ENCODE measurements around the gene BTBD16. TPM values are rescaled to one million over a fixed set of nuclear protein-coding genes. Genes with fewer than 3 reads are reported as not detected.

BTBD16 gene
- total RNA-seq, 1 donor from 2014 or later = 1.3 TPM

- no peak overlapping the region for H3K4me3 ChIP-seq (ENCODE audit: low read depth, low read length)
- TF ChIP-seq, protein P1, sequence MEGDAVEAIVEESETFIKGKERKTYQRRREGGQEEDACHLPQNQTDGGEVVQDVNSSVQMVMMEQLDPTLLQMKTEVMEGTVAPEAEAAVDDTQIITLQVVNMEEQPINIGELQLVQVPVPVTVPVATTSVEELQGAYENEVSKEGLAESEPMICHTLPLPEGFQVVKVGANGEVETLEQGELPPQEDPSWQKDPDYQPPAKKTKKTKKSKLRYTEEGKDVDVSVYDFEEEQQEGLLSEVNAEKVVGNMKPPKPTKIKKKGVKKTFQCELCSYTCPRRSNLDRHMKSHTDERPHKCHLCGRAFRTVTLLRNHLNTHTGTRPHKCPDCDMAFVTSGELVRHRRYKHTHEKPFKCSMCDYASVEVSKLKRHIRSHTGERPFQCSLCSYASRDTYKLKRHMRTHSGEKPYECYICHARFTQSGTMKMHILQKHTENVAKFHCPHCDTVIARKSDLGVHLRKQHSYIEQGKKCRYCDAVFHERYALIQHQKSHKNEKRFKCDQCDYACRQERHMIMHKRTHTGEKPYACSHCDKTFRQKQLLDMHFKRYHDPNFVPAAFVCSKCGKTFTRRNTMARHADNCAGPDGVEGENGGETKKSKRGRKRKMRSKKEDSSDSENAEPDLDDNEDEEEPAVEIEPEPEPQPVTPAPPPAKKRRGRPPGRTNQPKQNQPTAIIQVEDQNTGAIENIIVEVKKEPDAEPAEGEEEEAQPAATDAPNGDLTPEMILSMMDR (conservative IDR thresholded peaks at IDR 0.05; ENCODE audit: low read depth, low read length) = no peak
- no peak for DNase-seq (ENCODE audit: low read depth)
Measured at GRCh38 chr10:122252805-122253204, 18.3 kb upstream of the BTBD16 start.

- DNase-seq (ENCODE audit: low read depth) = no peak
- TF ChIP-seq, protein P1 (conservative IDR thresholded peaks at IDR 0.05; ENCODE audit: low read depth, low read length) = no peak
Measured at GRCh38 chr10:122253605-122254004, 17.5 kb upstream of the BTBD16 start.

GRCh38 chr10:122254831-122255230 is 16.3 kb upstream of the BTBD16 start:
- TF ChIP-seq, protein P1 (conservative IDR thresholded peaks at IDR 0.05; ENCODE audit: low read depth, low read length) = no peak
- no peak overlapping the region for H3K4me3 ChIP-seq (ENCODE audit: low read depth, low read length)
- DNase-seq (ENCODE audit: low read depth) = no peak

More at GRCh38 chr10:122253605-122254004, 17.5 kb upstream of the BTBD16 start:
- no peak overlapping the region for H3K4me3 ChIP-seq (ENCODE audit: low read depth, low read length)

DNA sequence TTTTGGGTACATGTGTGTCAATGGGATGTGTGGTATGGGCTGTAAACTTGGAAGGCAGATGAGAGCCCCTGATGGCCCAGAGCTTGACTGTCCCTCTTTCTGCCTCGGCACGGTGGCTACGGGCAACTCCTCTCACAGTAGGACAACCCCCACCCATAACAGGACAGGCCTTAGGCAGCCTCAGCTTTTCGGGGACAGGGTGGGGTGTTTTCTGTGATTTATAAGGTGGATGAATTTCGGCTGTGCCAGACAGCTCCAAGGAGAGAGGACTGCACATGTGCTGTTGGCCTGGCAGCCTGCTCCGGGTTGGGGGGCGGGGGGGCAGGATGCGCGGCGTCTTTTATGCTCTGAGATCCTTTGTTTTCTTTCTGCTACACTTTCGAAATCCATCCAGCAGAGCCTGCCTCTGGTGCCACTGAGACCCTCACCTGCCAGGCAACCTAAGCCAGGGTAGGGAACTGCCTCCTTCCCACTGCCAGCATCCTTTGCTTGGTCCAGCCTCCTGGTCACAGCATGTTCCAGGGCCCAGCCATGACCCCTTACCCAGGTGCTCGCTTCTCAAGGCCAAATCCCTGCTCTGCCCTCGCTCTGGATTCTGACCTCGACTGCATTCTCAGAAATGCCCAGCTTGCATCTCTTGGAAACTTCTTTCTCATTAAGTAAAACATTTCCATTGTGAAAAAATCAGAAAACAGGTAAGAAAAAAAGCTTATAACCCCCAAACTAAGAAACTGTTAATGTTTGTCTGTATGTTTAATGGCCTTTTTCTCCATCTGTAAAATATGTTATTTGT is 15.4 kb upstream of the BTBD16 start:
- TF ChIP-seq, protein P1 (conservative IDR thresholded peaks at IDR 0.05; ENCODE audit: low read depth, low read length) = no peak
- DNase-seq (ENCODE audit: low read depth) = no peak
- H3K4me3 ChIP-seq (ENCODE audit: low read depth, low read length) = no peak overlapping the region

DNA sequence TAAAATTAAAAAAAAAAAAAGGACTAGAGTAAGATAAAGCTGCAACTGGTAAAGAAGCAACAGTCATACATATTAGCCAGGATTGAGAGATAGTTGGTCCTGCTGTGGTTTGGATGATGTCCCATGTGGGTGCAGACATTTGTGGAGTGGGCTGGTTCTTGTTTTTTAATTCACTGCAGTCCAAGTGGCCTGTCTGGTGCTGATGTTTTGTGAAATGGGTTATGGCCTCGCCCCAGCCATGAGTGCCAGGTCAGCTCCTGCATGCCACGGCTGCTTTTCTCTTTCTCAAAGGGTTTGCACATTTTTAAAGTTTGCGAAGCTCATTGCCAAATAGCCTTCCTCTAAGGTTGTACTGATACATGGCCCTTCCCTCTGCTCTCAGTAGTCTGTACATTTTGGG is 14.1 kb upstream of the BTBD16 start:
- DNase-seq (ENCODE audit: low read depth) = no peak
- no peak overlapping the region for H3K4me3 ChIP-seq (ENCODE audit: low read depth, low read length)
- TF ChIP-seq, protein P1 (conservative IDR thresholded peaks at IDR 0.05; ENCODE audit: low read depth, low read length) = no peak

DNA sequence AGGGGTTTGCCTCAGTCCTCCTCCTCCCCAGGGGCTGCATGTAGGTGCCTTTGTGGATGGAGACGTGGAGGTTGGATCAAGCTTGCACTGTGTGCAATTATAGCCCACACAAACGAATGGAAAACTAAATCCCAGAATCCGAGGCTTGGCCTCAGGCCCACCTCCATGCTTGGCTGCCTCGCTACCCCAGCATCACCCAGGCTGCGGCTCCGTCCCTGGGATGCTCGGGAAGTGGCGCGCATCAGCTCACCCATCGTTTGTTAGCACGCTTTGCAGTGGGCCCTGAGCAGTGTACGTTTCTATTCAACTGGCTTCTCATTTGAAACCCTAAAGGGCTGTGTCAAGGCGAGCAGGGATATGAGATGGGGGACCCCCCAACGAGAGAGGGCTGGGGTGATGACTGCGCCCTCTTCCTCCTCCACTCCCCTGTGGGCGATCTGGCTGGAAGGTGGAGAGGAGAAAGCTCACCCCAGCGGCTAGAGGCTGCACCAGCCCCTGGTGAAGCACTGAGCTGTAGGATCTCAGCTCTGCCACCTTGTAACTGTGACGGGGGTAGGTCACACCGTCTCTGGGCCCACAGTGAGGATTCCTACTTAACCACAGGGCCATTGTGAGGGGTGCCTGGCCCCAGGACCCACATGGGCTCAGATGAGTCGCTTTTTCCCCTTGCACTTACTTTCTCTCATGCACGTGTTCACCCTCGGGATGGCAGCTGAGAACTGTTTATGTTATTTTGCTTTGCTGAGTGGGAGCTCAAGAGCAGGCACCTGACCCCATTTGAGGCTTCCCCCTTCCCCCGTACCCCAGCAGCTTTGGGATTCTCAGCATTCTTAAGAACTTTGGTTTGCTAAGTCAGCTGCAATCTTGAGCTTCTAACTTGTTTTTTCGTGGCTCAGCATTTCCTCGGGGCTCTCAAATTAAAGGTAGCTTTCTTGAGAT is 12.7 kb upstream of the BTBD16 start:
- TF ChIP-seq, protein P1 (conservative IDR thresholded peaks at IDR 0.05; ENCODE audit: low read depth, low read length) = no peak
- DNase-seq (ENCODE audit: low read depth) = no peak
- H3K4me3 ChIP-seq (ENCODE audit: low read depth, low read length) = no peak overlapping the region
